Caco-2 (cell line): ENCODE results near the gene NLK. TPM values are rescaled to one million over a fixed set of nuclear protein-coding genes. Genes with fewer than 3 reads are reported as not detected.

Experiments
- BruUV-seq: library from RNA; stranded (reverse); fragments of 400-500 nt; replicated peaks from 2 replicates; lab custom pipeline; 2021; lab: Mats Ljungman, UMichigan
- CTCF ChIA-PET: fragments of 300-600 bp; sonication (Branson Sonifier 250); formaldehyde crosslinking; loops from one replicate; lab custom pipeline; 2022; ENCODE audit warnings: antibody characterized with exemption; lab: Charles Lee
- POLR2A ChIA-PET: fragments of 300-600 bp; sonication (Branson Sonifier 250); formaldehyde crosslinking; loops from one replicate; lab custom pipeline; 2022; ENCODE audit warnings: antibody characterized with exemption; lab: Charles Lee
- DNase-seq, 2 experiments: peaks; one replicate each; pipeline versions ENCODE4 v3.0.0 to v3.0.0-alpha.2; 2020 to 2022
- H3K27me3 ChIP-seq: replicated peaks from 2 replicates; pipeline ENCODE4 v1.6.0; 2011; ENCODE audit warnings: low read length; ENCODE audit not compliant: control insufficient read depth, insufficient read depth
- H3K36me3 ChIP-seq: 2 replicates; pipeline ENCODE4 v1.5.1; 2011; ENCODE audit warnings: low read length; ENCODE audit not compliant: control insufficient read depth, insufficient read depth
- H3K4me1 ChIP-seq: fragments of 250-450 bp; sonication (Bioruptor Pico); 2 replicates; pipeline ENCODE4 v1.5.1; 2020; ENCODE audit warnings: mild to moderate bottlenecking
- H3K4me3 ChIP-seq: 2 replicates; pipeline ENCODE4 v1.5.1; 2011; ENCODE audit warnings: low read depth, mild to moderate bottlenecking, control low read depth, low read length
- H3K9me3 ChIP-seq: fragments of 250-450 bp; sonication (Bioruptor Pico); 2 replicates; pipeline ENCODE4 v1.5.1; 2020; ENCODE audit warnings: mild to moderate bottlenecking, moderate library complexity
- H3K27ac Mint-ChIP-seq: one replicate; pipeline ENCODE4 v1.8.0; 2022; ENCODE audit warnings: mixed read lengths; ENCODE audit not compliant: unreplicated experiment
- H3K27me3 Mint-ChIP-seq: one replicate; pipeline ENCODE4 v1.8.0; 2022; ENCODE audit warnings: mixed read lengths; ENCODE audit not compliant: insufficient read depth, unreplicated experiment
- H3K36me3 Mint-ChIP-seq: one replicate; pipeline ENCODE4 v1.8.0; 2022; ENCODE audit warnings: mild to moderate bottlenecking, mixed read lengths; ENCODE audit not compliant: insufficient read depth, unreplicated experiment
- H3K4me1 Mint-ChIP-seq: one replicate; pipeline ENCODE4 v1.8.0; 2022; ENCODE audit warnings: low read depth, mixed read lengths; ENCODE audit not compliant: unreplicated experiment
- H3K4me3 Mint-ChIP-seq: one replicate; pipeline ENCODE4 v1.8.0; 2022; ENCODE audit warnings: mild to moderate bottlenecking, moderate library complexity, mixed read lengths; ENCODE audit not compliant: unreplicated experiment
- H3K9me3 Mint-ChIP-seq: one replicate; pipeline ENCODE4 v1.8.0; 2022; ENCODE audit warnings: mixed read lengths; ENCODE audit not compliant: unreplicated experiment
- intact Hi-C: fragments of 100-400 bp; cut with micrococcal nuclease; formaldehyde crosslinking; loops from one replicate; pipeline ENCODE4 v1.10.0; 2022; ENCODE audit not compliant: unreplicated experiment
- total RNA-seq: library from RNA; stranded (reverse); gene quantifications from 2 replicates; pipeline ENCODE4 v1.2.3, GENCODE V29; 2022
- TF ChIP-seq, protein P1 (sequence below), 2 experiments: fragments of 200-600 bp in 1 of 2; IDR thresholded peaks; 1 replicate in 1 of 2; 2 replicates in 1 of 2; pipeline versions ENCODE4 v1.5.1 to v1.8.0; 2011 to 2022; ENCODE audit warnings: antibody characterized with exemption in 1 of 2, control low read depth in 1 of 2, inconsistent platforms in 1 of 2, low read depth in 1 of 2, low read length in 1 of 2, mild to moderate bottlenecking in 1 of 2, moderate library complexity in 1 of 2; ENCODE audit not compliant: insufficient read depth in 1 of 2, severe bottlenecking in 1 of 2, unreplicated experiment in 1 of 2

Gene NLK
- total RNA-seq, 1 experiment from 2014 or later, result 87.3 TPM

DNA sequence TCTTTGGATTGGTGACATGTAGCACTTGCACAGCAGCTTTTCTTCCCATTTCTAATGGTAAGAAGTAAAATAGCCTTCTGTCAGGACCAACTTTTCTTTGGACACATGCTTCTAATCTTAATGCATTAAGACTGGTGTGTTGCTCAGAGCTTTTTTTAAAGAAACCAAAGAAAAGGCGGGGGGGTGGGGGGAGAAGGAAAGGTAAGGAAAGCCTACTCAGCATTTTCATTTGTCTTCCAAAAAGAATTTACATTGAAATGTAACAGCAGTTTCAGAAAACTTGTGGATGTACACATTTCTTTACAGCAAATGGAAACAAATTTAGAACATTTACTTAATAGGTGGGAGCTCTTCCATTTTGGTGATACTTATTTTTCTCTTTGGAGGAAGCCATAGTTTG is 49.6 kb downstream of the NLK start:
- TF ChIP-seq, protein P1, sequence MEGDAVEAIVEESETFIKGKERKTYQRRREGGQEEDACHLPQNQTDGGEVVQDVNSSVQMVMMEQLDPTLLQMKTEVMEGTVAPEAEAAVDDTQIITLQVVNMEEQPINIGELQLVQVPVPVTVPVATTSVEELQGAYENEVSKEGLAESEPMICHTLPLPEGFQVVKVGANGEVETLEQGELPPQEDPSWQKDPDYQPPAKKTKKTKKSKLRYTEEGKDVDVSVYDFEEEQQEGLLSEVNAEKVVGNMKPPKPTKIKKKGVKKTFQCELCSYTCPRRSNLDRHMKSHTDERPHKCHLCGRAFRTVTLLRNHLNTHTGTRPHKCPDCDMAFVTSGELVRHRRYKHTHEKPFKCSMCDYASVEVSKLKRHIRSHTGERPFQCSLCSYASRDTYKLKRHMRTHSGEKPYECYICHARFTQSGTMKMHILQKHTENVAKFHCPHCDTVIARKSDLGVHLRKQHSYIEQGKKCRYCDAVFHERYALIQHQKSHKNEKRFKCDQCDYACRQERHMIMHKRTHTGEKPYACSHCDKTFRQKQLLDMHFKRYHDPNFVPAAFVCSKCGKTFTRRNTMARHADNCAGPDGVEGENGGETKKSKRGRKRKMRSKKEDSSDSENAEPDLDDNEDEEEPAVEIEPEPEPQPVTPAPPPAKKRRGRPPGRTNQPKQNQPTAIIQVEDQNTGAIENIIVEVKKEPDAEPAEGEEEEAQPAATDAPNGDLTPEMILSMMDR (IDR thresholded peaks at IDR 0.05; ENCODE audit: insufficient read depth in 1 of 2, low read depth in 1 of 2, low read length in 1 of 2, severe bottlenecking in 1 of 2, unreplicated experiment in 1 of 2), result no peak
- POLR2A ChIA-PET, result interaction anchor here (0.6 kb wide), 1 partner anchor 51 kb away, joined by 4 read pairs; no protein-coding TSS in a partner anchor
- Mint-ChIP-seq H3K27me3 (no peaks in the 10 kb centered on the region), H3K4me3 (no peak overlapping the region), H3K9me3 (no peaks in the 10 kb centered on the region), H3K27ac (no peak overlapping the region), H3K36me3 (no peaks in the 10 kb centered on the region), H3K4me1 (peaks cover 8% of the 10 kb centered on the region)
- H3K4me3 ChIP-seq, result no peak overlapping the region
- no peaks in the 10 kb centered on the region for H3K27me3 ChIP-seq
- intact Hi-C loops, result loop anchor here (10.0 kb wide), 1 partner anchor 233 kb away; no protein-coding TSS in a partner anchor
- DNase-seq, result no peak
- BruUV-seq, result no TSS peak
- no peaks in the 10 kb centered on the region for H3K9me3 ChIP-seq
- CTCF ChIA-PET, result no interaction called here
- H3K36me3 ChIP-seq, result no peaks in the 10 kb centered on the region
- H3K4me1 ChIP-seq, result 0 out of 2 replicates have a peak, but pooled peaks cover 14% of the 10 kb centered on the region

DNA sequence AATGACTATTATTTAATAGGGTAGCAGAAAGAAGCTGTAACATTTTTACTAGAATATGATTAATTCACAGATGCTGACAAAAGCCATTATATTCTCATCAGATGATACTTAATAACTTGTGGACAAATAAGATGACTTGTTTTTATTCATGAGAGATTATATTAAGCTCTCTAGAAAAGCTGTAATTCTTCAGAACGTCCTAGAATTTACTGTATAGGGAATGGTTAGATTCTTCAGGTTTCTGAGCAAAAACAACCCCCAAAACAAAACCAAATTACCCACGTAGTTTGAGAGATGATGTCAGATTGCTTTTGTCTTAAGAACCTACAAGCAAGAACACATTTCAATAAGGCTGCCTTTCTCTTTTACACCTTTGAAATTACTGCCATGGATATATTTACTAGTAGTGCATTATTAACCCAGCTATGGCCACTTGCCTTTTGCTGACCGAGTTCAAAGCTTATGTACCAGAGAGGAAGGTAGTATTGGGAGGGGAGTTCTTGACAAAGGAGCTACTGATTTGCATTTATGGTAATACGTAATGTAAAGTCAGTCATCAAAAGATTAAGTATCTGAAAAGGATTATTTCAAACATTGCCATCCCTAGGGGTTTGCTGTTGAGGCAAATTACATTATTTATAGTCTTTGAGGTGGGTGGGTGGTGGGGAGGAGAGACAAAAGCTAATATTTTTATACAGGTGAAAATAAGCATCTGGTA is 51.7 kb downstream of the NLK start:
- peaks cover 15% of the 10 kb centered on the region for H3K4me1 Mint-ChIP-seq
- no peaks in the 10 kb centered on the region for H3K36me3 ChIP-seq
- peaks cover 25% of the 10 kb centered on the region for H3K4me1 ChIP-seq
- BruUV-seq, result no TSS peak
- no peak overlapping the region for H3K4me3 Mint-ChIP-seq
- peaks cover 5% of the 10 kb centered on the region for H3K36me3 Mint-ChIP-seq
- no peak overlapping the region for H3K27ac Mint-ChIP-seq
- no peaks in the 10 kb centered on the region for H3K9me3 ChIP-seq
- ChIA-PET CTCF (interaction anchor here (0.7 kb wide), 1 partner anchor 11 kb away, joined by 3 read pairs; no protein-coding TSS in a partner anchor), POLR2A (no interaction called here)
- TF ChIP-seq, protein P1 (IDR thresholded peaks at IDR 0.05; ENCODE audit: insufficient read depth in 1 of 2, low read depth in 1 of 2, low read length in 1 of 2, severe bottlenecking in 1 of 2, unreplicated experiment in 1 of 2), result no peak
- H3K27me3 Mint-ChIP-seq, result no peaks in the 10 kb centered on the region
- H3K4me3 ChIP-seq, result no peak overlapping the region
- H3K27me3 ChIP-seq, result no peaks in the 10 kb centered on the region
- DNase-seq, result no peak
- intact Hi-C loops, result loop anchor here (10.0 kb wide), 1 partner anchor 231 kb away; no protein-coding TSS in a partner anchor
- H3K9me3 Mint-ChIP-seq, result peaks cover 3% of the 10 kb centered on the region

DNA sequence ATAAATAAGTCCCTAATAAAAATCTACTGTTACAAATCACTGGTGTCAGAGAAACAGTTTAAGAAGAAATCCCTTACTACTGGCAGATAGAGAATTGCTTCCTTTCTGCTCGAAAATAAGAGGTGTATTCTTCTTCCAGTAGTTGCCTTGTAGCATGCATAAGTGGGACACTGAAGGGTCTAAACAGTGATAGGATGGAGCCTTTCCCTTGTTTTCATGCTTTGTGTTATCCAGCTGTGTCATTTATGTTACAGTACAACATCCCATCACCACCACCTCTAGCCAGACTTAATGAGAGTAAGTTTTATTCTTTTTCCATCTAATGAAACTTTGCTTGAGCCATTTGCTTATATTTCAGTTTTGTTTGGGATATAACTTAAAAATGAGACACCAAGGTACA is 54.3 kb downstream of the NLK start:
- intact Hi-C loops, result loop anchor here (10.0 kb wide), 1 partner anchor 228 kb away; no protein-coding TSS in a partner anchor
- Mint-ChIP-seq H3K27me3 (no peaks in the 10 kb centered on the region), H3K36me3 (peaks cover 9% of the 10 kb centered on the region), H3K4me1 (peaks cover 15% of the 10 kb centered on the region), H3K4me3 (no peak overlapping the region), H3K27ac (no peak overlapping the region), H3K9me3 (peaks cover 10% of the 10 kb centered on the region)
- no peaks in the 10 kb centered on the region for H3K9me3 ChIP-seq
- BruUV-seq, result no TSS peak
- no peak for DNase-seq
- H3K4me1 ChIP-seq, result peaks cover 23% of the 10 kb centered on the region
- H3K4me3 ChIP-seq, result no peak overlapping the region
- CTCF ChIA-PET, result no interaction called here
- no peaks in the 10 kb centered on the region for H3K36me3 ChIP-seq
- POLR2A ChIA-PET, result no interaction called here
- H3K27me3 ChIP-seq, result no peaks in the 10 kb centered on the region
- TF ChIP-seq, protein P1 (IDR thresholded peaks at IDR 0.05; ENCODE audit: insufficient read depth in 1 of 2, low read depth in 1 of 2, low read length in 1 of 2, severe bottlenecking in 1 of 2, unreplicated experiment in 1 of 2), result no peak
